HepG2 (cell line): ENCODE measurements around the gene CLP1. TPM values are rescaled to one million over a fixed set of nuclear protein-coding genes. Genes with fewer than 3 reads are reported as not detected.
A peak's percentile ranks its signal among the peaks of the same experiment; 100 is the strongest.

ENCODE experiments used
- ATAD3A ChIP-seq: sonication (generic); formaldehyde crosslinking; IDR thresholded peaks from 2 replicates; pipeline ENCODE4 v1.4.0; 2020; ENCODE audit warnings: missing genetic modification reagents
- CEBPB ChIP-seq: IDR thresholded peaks from 2 replicates; pipeline ENCODE4 v1.6.1; 2011; ENCODE audit warnings: low read depth, low read length, improper control_type of control experiment, borderline replicate concordance
- FOXJ3 ChIP-seq: sonication (generic); formaldehyde crosslinking; IDR thresholded peaks from 2 replicates; pipeline ENCODE4 v1.4.0; 2020; ENCODE audit warnings: missing genetic modification reagents, mild to moderate bottlenecking, borderline replicate concordance
- HNRNPLL ChIP-seq: fragments of 200-400 bp; formaldehyde crosslinking; IDR thresholded peaks from 2 replicates; pipeline ENCODE4 v1.6.1; 2017; ENCODE audit warnings: mild to moderate bottlenecking, low read depth, low read length; ENCODE audit not compliant: poor library complexity, severe bottlenecking
- MAFK ChIP-seq, 2 experiments: IDR thresholded peaks in 1 of 2; conservative IDR thresholded peaks in 1 of 2; 2 replicates each; pipeline ENCODE4 v1.6.1; 2011; ENCODE audit warnings: improper control_type of control experiment in 2 of 2, low read length in 2 of 2
- MED8 ChIP-seq: sonication (generic); formaldehyde crosslinking; IDR thresholded peaks from 2 replicates; pipeline ENCODE4 v1.8.1; 2023; ENCODE audit warnings: mild to moderate bottlenecking, missing genetic modification reagents; ENCODE audit not compliant: insufficient replicate concordance
- MZF1 ChIP-seq: sonication (generic); formaldehyde crosslinking; IDR thresholded peaks from 2 replicates; pipeline ENCODE4 v1.8.1; 2023; ENCODE audit warnings: mild to moderate bottlenecking, missing genetic modification reagents, borderline replicate concordance
- NAIF1 ChIP-seq: sonication (generic); formaldehyde crosslinking; IDR thresholded peaks from 2 replicates; pipeline ENCODE4 v1.5.0; 2020; ENCODE audit warnings: mild to moderate bottlenecking, missing genetic modification reagents, borderline replicate concordance
- NCOA2 ChIP-seq: sonication (generic); formaldehyde crosslinking; IDR thresholded peaks from 2 replicates; pipeline ENCODE4 v1.8.0; 2022; ENCODE audit warnings: inconsistent platforms
- RFX1 ChIP-seq: fragments of 450-650 bp; IDR thresholded peaks from 2 replicates; pipeline ENCODE4 v1.6.1; 2017
- SP1 ChIP-seq, 2 experiments: fragments of 450-650 bp in 1 of 2; sonication (generic) in 1 of 2; formaldehyde crosslinking in 1 of 2; IDR thresholded peaks; 2 replicates each; pipeline versions ENCODE4 v1.4.0 to v1.6.1; 2016 to 2020; ENCODE audit warnings: missing genetic modification reagents in 1 of 2
- XRCC5 ChIP-seq: fragments of 200-400 bp; formaldehyde crosslinking; optimal IDR thresholded peaks from 2 replicates; pipeline ENCODE3; 2017; ENCODE audit warnings: mild to moderate bottlenecking, low read length
- YEATS4 ChIP-seq: sonication (generic); formaldehyde crosslinking; IDR thresholded peaks from 2 replicates; pipeline ENCODE4 v1.4.0; 2020; ENCODE audit warnings: missing genetic modification reagents, borderline replicate concordance
- ZFP36L1 ChIP-seq: sonication (generic); formaldehyde crosslinking; IDR thresholded peaks from 2 replicates; pipeline ENCODE4 v1.8.0; 2022; ENCODE audit warnings: mild to moderate bottlenecking, missing genetic modification reagents, moderate library complexity
- ZKSCAN1 ChIP-seq: fragments of 150-350 bp; IDR thresholded peaks from 2 replicates; pipeline ENCODE4 v1.6.1; 2014; ENCODE audit warnings: low read length
- ZNF12 ChIP-seq: sonication (generic); formaldehyde crosslinking; IDR thresholded peaks from 2 replicates; pipeline ENCODE4 v1.5.0; 2020; ENCODE audit warnings: missing genetic modification reagents
- ZNF225 ChIP-seq: sonication (generic); formaldehyde crosslinking; IDR thresholded peaks from 2 replicates; pipeline ENCODE4 v1.4.0; 2020; ENCODE audit warnings: mild to moderate bottlenecking, missing genetic modification reagents
- polyA plus RNA-seq, 8 experiments: library from polyadenylated mRNA; depleted of rRNA in 3 of 8; stranded (reverse) in 7 of 8; unstranded in 1 of 8; fragments of >200 nt; fragmentation: Illumina TruSeq in 4 of 8; extraction: Trizol in 4 of 8; gene quantifications; 2 replicates each; pipeline versions ENCODE4 v1.2.1 to v1.2.3, GENCODE V29; 2011 to 2016; ENCODE audit warnings: low read depth in 4 of 8, missing spikeins in 1 of 8, mixed read lengths in 1 of 8; ENCODE audit not compliant: insufficient read depth in 1 of 8
- total RNA-seq, 5 experiments: library from RNA; depleted of rRNA; stranded (reverse); fragments of >200 nt; fragmentation: Illumina TruSeq; extraction: Trizol; gene quantifications; 2 replicates each; pipeline ENCODE4 v1.2.3, GENCODE V29; 2016; ENCODE audit warnings: low read depth in 1 of 5
- TF ChIP-seq, protein P1 (sequence below): sonication (generic); formaldehyde crosslinking; IDR thresholded peaks from 2 replicates; pipeline ENCODE4 v1.8.1; 2023; ENCODE audit warnings: mild to moderate bottlenecking, moderate library complexity, missing genetic modification reagents
- TF ChIP-seq, protein P2 (sequence below): sonication (generic); formaldehyde crosslinking; IDR thresholded peaks from 2 replicates; pipeline ENCODE4 v1.5.0; 2020; ENCODE audit warnings: mild to moderate bottlenecking, missing genetic modification reagents, moderate library complexity
- TF ChIP-seq, protein P3 (sequence below): IDR thresholded peaks from 2 replicates; pipeline ENCODE4 v1.6.1; 2016; ENCODE audit warnings: control low read depth
- TF ChIP-seq, protein P4 (sequence below), 2 experiments: sonication (generic) in 1 of 2; formaldehyde crosslinking in 1 of 2; IDR thresholded peaks; 2 replicates each; pipeline versions ENCODE4 v1.4.0 to v1.6.1; 2018 to 2020; ENCODE audit warnings: missing genetic modification reagents in 2 of 2, borderline replicate concordance in 1 of 2, low read depth in 1 of 2, mild to moderate bottlenecking in 1 of 2, missing biosample characterization in 1 of 2
- TF ChIP-seq, protein P5 (sequence below): sonication (generic); formaldehyde crosslinking; IDR thresholded peaks from 2 replicates; pipeline ENCODE4 v1.4.0; 2020; ENCODE audit warnings: missing genetic modification reagents, borderline replicate concordance

The CLP1 gene
- total and polyA plus RNA-seq, 2 of the 13 experiments (the other 11 are each of a cell fraction or from before 2014, with no cell fraction given): 14.6 to 24.8 TPM

DNA sequence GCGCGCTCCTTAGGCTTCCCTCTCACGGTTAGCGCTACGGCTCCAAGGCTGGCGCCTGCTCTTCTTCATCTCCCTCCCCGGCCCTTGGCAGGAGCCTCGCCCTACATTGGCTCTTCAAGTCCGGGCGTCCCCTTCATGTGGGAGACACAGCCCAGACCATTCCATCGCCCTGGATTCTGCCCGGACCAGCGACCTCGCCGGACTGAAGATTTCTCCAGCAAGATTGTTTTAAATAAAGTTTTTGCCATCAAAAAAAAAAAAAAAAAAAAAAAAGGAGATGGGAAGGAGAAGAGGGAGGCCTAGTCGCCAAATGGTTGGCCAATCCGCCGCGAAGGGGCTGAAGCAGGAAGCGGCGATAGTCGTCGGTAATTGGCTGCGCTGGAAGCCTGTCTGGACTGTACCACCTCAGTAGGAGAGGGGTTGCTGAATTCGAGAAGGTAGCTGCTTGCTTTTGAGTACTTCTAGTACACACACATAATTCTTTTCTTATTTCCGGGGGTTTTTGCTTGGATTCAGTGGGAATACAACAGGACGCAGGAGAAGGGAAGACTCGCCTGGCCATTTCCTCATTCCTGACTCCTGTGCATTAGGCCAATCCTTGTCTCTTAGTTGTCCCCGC, 9.7 kb downstream of the CLP1 start (continued):
- TF ChIP-seq, protein P1, sequence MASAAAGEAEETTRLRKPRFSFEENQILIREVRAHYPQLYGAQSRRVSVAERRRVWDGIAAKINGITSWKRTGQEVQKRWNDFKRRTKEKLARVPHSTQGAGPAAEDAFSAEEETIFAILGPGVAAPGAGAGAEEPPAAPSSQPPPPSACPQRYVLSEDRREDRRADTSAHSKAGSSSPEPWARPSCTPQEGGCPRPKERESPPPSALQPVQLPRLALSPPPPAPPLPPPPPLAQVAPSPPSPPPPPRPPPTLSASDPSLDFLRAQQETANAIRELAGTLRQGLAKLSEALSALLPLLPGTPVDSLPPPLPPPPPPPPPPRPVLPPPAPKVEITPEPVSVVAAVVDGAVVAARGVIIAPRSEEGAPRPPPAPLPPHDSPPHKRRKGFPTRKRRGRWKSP (CRISPR knock-in tag): peak; percentile 35; the same call in 1 of the 2 replicates
- TF ChIP-seq HNRNPLL: no peak
- 0 out of 2 replicates have a peak, but pooled peaks have one; percentile 29 for TF ChIP-seq NAIF1 (CRISPR knock-in tag)
- TF ChIP-seq ZNF225 (CRISPR knock-in tag): 0 out of 2 replicates have a peak, but pooled peaks have one; percentile 58
- no peak for TF ChIP-seq MZF1
- TF ChIP-seq, protein P2, sequence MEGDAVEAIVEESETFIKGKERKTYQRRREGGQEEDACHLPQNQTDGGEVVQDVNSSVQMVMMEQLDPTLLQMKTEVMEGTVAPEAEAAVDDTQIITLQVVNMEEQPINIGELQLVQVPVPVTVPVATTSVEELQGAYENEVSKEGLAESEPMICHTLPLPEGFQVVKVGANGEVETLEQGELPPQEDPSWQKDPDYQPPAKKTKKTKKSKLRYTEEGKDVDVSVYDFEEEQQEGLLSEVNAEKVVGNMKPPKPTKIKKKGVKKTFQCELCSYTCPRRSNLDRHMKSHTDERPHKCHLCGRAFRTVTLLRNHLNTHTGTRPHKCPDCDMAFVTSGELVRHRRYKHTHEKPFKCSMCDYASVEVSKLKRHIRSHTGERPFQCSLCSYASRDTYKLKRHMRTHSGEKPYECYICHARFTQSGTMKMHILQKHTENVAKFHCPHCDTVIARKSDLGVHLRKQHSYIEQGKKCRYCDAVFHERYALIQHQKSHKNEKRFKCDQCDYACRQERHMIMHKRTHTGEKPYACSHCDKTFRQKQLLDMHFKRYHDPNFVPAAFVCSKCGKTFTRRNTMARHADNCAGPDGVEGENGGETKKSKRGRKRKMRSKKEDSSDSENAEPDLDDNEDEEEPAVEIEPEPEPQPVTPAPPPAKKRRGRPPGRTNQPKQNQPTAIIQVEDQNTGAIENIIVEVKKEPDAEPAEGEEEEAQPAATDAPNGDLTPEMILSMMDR (CRISPR knock-in tag): no peak
- no peak for TF ChIP-seq ZNF12 (CRISPR knock-in tag)
- peak; percentile 49 for TF ChIP-seq YEATS4
- no peak for TF ChIP-seq ATAD3A (CRISPR knock-in tag)
- TF ChIP-seq, protein P3, sequence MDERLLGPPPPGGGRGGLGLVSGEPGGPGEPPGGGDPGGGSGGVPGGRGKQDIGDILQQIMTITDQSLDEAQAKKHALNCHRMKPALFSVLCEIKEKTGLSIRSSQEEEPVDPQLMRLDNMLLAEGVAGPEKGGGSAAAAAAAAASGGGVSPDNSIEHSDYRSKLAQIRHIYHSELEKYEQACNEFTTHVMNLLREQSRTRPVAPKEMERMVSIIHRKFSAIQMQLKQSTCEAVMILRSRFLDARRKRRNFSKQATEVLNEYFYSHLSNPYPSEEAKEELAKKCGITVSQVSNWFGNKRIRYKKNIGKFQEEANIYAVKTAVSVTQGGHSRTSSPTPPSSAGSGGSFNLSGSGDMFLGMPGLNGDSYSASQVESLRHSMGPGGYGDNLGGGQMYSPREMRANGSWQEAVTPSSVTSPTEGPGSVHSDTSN (CRISPR knock-in tag): peak; percentile 86
- TF ChIP-seq MED8 (CRISPR knock-in tag): no peak
- 0 out of 2 replicates have a peak, but pooled peaks have one; percentile 76 for TF ChIP-seq ZKSCAN1
- TF ChIP-seq CEBPB: peak; percentile 43; the same call in 1 of the 2 replicates
- no peak for TF ChIP-seq NCOA2 (CRISPR knock-in tag)
- TF ChIP-seq ZFP36L1 (CRISPR knock-in tag): no peak
- peak; percentile 50 for TF ChIP-seq XRCC5
- TF ChIP-seq FOXJ3: peak; percentile 76; the same call in 1 of the 2 replicates
- 0 out of 2 replicates have a peak, but pooled peaks have one; percentile 42 for TF ChIP-seq RFX1
- no peak for TF ChIP-seq MAFK (conservative IDR thresholded peaks at IDR 0.05 in 1 of 2, IDR thresholded peaks at IDR 0.05 in 1 of 2; ENCODE audit: low read length in 2 of 2)
- TF ChIP-seq, protein P4, sequence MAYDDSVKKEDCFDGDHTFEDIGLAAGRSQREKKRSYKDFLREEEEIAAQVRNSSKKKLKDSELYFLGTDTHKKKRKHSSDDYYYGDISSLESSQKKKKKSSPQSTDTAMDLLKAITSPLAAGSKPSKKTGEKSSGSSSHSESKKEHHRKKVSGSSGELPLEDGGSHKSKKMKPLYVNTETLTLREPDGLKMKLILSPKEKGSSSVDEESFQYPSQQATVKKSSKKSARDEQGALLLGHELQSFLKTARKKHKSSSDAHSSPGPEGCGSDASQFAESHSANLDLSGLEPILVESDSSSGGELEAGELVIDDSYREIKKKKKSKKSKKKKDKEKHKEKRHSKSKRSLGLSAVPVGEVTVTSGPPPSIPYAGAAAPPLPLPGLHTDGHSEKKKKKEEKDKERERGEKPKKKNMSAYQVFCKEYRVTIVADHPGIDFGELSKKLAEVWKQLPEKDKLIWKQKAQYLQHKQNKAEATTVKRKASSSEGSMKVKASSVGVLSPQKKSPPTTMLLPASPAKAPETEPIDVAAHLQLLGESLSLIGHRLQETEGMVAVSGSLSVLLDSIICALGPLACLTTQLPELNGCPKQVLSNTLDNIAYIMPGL (CRISPR knock-in tag; IDR thresholded peaks at IDR 0.05; ENCODE audit: borderline replicate concordance in 1 of 2, low read depth in 1 of 2): peak; percentile 4 to 10; a peak in 2 of 4 replicates
- TF ChIP-seq, protein P5, sequence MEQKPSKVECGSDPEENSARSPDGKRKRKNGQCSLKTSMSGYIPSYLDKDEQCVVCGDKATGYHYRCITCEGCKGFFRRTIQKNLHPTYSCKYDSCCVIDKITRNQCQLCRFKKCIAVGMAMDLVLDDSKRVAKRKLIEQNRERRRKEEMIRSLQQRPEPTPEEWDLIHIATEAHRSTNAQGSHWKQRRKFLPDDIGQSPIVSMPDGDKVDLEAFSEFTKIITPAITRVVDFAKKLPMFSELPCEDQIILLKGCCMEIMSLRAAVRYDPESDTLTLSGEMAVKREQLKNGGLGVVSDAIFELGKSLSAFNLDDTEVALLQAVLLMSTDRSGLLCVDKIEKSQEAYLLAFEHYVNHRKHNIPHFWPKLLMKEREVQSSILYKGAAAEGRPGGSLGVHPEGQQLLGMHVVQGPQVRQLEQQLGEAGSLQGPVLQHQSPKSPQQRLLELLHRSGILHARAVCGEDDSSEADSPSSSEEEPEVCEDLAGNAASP (CRISPR knock-in tag): 0 out of 2 replicates have a peak, but pooled peaks have one; percentile 14
- no peak for TF ChIP-seq SP1 (IDR thresholded peaks at IDR 0.05)
- no peak; the same call in 1 of the 2 replicates for TF ChIP-seq SP1 (CRISPR knock-in tag; IDR thresholded peaks at IDR 0.05)
